HG03280 (cell line): ENCODE measurements around the gene RAB13.
A peak's percentile ranks its signal among the peaks of the same experiment; 100 is the strongest.

ENCODE experiments used
- ATAC-seq: cut with Tn5 transposase; IDR thresholded peaks from one replicate; pipeline ENCODE4 v1.9.1; 2021; ENCODE audit warnings: mild to moderate bottlenecking, moderate library complexity; ENCODE audit not compliant: unreplicated experiment

Gene RAB13

DNA sequence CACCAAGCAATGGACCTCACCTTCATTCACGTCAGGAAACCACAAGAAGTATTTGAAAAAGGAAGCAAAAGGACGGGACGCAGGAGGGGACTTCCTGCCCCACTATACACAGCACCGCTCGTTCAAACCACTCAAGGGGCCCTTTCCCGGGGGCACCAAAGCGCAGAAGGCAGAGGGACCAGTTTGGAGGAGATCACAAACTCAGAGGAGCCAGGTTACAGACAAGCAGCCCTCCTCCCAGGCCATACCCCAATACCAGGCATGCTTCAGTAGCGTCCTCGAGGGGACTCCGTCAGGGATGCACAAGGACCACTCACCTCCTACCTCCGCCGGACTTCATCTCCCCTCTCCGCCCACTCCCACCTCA, 28.4 kb downstream of the RAB13 start:
- ATAC-seq = peak; percentile 11

DNA sequence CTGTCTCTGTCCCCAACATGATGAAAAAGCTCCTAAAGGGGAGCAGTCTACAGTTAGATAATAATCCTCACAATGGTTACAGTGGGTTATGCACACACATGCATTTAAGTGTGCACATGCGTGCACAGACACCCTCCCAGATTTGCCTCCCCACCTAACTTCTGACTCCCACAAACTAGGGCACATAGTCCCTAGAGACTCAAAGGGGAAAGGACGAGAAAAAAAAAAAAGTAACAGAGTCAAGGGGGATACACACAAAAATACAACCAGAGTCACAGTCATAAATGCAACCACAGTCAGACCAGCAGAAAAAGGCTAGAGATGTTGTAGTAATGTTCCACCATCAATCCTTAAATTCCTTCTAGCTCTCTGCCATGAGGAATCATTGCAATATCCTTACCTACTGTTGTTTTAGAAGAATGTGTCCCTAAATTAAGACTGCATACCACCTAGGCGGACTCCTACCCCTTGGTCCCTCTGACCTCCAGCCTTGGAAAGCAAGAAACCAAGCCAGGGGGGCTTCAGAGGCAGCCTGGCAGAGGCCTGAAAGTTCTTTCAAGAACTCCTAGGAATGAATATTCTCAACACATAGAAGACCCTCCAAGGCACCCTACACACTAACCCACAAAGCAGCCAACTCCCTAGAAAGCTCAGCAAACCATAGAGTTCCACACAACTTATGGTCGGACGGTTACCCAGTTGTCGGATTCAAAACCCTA, 29.0 kb downstream of the RAB13 start:
- ATAC-seq = no peak

DNA sequence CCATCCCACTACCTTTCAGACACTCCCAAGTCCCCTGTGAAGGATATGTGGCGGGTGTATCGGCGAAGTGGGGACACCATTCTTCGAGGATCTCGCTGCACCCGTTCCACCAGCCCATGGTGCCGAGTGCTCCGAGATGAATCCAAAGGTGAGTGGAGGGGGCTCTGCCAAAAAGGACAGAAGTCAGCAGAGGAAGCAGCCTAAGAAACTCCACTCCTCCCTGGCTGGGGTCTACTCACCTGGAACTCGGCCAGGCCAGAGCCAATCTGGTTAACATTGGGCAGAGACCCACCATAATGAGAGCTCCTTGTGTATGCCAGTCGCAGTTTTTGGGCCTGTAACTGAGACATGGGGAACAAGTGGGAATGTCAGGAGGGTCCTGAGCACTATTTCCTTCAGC, 31.3 kb downstream of the RAB13 start:
- no peak for ATAC-seq

DNA sequence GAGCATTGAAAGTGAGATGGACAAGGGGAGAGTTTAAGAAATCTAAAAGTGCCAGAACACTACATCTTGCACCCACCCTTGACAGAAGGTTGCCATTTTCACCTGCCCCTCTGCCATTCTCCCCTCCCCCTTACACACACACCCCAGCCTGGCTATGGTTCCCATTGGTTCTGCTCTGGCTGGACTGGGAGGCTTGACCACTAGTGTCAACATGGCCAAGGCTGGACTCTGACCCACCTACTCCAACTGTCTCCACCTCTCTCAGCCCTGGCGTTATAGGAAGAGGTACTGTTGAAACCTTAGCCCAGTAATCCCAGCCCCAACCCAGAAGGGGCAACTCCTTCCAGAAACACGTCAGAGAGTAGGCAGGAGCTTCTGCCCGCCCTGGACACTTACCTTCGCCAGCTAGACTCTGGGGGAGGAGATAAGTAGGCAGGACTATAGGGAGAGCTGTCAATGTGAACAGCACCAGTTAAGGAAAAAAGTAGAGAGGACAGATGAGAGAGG, 32.2 kb downstream of the RAB13 start:
- ATAC-seq = no peak

DNA sequence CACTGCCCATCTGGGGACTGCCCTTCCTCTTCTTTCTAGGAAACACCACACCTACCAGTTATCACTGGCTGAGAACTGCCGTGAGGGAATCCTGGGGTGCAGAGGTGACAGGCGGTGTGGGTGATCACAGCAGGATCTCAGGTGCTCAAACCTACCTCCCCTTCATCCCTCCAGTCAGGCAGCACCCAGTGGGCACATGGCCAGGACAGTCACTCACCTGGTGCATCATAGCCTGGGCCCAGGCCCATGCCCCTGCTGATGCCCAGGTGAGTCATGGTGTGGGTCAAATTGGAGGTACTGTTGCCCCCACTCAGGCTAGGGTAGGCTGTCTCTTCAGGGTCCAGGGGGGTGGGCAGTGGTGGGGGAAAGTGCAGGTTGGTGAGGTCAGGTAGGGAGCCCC, 34.3 kb downstream of the RAB13 start:
- ATAC-seq = no peak

DNA sequence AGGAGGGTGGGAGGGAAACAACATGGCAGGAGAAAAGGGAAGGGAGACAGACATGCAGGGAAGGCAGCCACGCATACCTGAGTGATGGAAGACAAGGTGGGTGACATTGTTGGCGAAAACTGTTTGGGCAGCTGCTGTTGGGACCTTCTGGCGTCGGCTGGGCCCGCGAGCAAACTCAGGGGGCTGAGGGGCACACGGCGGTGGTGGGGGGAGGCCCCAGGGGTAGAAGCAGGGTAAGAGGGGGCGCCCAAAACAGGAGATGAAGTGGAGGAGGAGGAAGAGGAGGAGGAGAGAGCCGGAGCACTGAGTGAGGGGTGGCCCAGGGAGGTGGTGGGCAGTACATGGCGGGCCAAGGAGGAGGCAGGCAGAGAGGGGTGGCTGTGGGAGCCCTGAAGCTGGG, 35.0 kb downstream of the RAB13 start:
- ATAC-seq = no peak

DNA sequence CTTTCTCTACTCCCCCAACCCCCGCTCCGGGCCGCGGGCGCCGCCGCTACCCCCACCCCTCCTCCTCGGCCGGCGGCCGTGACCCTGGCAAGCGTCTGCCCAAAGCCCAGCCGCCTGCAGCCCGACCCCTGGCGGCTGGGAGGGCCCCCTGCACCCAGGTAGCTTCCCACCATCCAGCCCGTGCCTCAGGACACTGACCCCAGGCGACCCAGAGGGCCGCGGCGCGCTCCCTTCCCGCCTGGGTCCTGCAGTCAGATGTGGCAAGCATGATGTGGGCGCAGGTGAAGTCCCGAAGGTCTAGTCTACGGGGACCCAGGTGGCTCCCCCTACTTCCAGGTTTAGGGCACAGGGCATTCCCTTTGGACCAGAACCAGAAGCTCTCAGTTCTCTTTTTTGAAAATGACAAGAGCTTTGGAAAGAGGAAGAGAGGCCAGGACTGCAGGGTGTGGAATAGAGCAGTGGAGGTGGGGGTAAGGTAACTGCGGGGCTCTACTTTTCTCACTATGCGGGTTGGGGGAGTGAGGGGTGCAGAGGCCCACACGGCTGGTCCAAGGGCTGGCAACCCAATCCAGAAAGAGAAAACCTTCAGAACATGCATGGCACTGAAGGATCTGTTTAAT, 39.4 kb downstream of the RAB13 start, which contains the start of gene DENND4B:
DENND4B (minus strand) TSS at position 97 of the 620 bp plus-strand sequence. CDS start 2,344 bp downstream, outside the sequence.
- peak; percentile 73 for ATAC-seq

DNA sequence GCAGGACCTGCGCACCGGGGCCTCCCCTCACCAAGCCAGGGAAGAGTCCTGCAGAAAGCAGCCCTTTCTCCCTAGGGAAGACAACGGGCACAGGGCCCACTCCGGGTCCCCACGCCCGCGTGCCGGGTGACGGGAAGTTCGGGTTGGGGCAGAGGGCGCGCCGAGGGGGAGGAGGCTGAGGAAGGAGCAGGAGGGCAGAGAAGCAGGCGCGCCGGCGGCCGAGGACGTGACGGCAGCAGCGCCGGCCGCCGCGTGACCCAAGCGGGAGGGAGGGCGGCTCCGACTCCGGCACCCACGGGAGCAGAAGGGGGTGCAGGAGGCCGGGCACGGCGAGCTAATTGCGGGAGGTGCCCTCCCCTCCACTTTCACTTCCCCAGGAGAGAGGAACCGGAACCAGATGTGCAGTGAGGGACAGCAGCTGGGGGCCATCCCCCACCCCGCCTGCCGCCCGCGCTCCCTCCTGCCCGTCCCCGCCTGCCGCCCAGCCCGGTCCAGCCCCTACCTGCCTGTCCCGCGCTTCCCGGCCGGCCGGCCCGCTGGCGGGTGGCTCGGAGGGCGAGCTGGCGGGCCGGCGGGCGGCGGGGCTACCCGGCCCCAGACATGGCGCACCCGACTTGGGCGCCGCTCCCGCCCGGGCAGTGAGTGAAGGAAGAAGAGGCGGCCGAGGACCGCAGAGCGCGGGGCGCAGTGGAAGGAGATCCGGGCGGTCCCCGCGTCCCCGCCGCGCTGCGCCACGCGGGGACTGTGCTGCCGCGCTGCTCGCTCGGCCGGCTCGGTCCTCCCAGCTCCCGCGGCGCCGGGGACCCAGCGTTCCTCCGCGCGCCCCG, 40.1 kb downstream of the RAB13 start:
- ATAC-seq = peak; percentile 59

DNA sequence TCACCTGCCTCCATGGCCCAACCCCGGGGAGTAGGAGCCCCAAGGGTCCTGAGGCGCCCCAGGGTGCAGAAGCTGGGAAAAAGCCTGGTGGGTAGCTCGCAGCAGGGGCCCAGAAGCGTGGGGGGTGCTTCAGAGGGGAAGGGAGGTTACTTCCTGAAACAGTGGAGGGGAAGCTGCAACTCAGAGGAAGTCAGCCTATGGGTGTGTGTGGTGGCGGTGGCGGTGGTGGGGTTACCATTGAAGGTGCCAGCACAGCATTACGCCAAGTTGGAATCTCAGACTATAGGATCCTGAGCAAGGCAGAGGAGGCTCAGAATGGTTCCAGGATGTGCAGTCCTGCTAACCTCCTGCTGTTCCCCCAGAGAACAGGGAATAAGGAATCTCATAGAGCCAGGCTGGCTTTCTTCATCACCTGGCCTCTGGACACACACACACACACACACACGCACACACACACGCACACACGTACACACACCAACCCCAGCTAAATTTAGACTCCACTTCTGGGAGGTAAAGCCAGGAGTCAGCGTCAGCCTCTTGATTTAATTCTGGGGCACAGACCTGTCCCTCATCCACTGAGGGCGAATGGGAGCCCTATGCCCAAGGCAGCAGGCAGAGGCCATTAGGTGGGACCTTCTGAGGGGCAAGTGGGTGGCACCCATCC, 40.9 kb downstream of the RAB13 start:
- ATAC-seq = no peak

DNA sequence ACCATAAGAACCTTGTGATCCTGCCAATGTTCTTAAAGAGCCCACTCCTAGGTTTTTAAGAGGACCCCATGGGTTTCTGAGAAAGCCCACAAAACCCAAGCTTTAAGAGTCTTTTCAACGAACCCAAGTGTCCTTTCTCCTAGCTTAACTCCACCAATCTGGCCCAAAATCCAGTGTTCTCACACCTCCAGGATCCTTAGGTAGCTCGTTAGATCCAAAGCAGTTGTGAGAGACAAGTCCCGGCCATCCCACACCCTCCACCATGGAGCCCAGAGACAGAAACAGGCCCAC, 41.4 kb downstream of the RAB13 start:
- no peak for ATAC-seq

DNA sequence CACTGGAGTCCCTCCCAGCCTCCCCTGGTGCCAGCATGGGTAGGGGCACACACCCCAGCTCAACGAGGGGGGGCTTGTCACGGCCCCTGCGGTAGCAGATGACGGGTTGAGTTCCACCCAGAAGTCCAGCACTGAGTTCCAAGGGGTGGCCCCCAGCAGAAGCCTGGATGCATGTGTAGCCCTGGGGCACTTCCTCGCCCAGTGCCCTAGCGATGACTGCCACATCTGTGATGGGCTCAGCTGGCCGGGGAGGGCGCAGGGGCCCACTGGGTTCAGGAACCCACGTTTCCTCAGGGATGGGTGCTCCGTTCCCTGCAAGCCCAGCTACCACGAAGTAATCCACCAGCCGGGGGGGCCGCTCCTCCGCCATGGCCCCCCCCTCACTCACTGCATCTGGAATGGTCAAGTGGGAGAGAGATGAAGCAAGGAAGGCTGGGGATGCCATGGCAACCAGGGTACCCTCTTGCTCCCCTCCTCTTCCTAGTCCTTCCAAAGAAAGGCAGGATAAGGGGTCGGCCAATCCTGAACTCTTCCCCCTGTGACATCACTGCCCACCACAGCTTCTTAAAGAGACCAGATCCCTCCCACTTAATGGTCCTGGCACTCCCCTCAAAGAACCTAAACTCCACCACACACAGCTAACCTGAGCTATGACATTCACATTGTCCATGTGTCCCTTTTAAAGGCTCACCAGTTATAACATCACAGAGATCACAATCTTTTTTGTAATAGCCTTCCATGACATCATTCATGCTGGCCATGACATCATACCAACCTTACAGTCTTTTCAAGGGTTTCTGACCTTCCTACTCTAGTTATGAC, 41.9 kb downstream of the RAB13 start:
- ATAC-seq = no peak

DNA sequence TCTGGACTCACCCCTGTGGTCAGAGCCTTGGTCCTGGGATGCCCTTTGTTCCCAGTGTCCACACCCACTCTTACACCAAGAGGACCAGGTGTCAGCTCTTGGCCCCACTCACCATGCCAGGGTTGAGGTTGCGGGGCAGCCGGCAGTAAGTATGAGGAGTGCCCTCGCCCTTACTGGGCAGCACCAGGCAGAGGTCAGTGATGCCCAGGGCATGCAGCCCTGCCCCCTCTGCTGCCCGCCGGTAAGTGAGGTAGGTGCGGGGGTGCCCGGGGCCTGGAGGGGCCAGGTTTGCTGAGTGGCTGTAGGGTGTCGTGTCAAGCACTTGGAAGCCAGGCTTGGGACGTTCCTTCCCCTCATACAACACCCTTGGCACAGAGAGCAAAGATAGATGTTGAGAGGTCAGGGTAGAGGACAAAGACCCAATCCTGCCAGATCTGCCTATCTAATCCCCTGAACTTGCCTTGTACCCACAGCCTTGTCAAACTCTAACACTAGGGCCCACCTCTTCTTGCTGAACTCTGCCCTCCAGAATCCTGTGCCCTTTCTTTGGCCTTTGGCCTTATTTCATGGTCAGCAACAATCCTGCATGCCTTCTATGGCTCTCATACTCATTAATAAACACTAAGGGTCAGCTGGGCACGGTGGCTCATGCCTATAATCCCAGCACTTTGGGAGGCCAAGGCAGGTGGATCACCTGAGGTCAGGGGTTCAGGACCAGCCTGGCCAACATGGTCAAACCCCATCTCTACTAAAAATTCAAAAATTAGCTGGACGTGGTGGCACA, 43.2 kb downstream of the RAB13 start:
- ATAC-seq = no peak

DNA sequence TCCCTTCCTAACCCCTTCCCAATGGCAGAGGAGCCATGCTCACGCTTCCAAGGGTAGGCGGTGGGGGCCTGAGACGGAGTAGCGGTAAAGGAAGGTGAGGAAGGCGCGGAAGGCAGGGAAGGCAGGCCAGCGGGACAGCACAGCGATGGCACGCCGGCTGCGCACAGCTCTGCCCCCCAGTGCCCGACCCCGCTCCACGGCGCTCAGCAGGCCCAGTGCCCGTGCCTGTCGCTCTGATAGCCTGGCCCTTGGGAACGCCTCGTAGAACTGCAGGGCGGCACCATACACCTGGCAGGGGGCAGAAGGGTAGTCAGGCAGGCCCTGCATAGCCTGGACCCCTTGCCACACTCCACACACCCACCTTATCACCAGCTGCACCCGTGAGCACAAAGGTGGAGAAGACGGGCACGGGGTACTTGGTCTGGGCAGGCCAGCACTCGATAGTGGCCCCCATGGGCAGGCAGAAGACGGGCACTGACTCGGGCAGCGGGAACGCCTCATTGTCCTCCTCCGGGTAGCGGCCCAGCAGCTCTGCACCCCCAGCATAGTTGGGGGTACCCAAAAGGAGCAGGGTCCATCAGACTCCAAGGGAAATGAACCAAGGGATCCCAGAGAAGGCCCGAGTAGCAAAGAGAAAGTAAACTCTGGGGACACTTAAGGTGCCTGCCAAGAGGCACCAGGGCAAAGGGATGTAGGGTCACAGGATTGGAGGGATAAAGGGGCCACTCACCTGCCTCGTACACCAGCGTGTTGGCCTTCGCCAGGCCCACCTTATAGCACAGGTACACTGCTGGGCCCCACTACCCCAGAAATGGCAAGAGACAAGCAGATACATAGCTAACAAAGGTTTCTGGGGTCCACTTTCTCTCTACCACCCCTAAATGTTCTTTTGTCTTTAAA, 44.1 kb downstream of the RAB13 start:
- no peak for ATAC-seq

DNA sequence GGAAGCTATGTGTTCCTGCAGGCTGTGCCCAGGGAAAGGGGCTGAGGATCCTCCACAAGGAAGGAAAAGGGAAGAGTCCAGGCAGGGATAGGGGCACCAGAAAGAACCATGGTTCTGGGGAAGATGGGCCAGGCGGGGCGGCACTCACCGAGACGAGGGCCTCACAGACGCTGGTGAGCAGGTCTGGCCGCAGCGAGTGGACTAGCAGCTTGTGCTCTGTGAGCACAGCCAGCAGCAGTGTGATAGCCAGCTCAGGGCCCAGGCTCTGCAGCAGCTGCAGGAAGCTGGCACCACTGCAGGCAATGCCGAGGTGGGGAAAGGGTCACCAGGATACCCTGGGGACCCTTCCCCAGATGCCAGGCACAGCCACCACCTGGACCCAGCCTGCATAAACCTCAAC, 45.4 kb downstream of the RAB13 start:
- ATAC-seq = no peak

DNA sequence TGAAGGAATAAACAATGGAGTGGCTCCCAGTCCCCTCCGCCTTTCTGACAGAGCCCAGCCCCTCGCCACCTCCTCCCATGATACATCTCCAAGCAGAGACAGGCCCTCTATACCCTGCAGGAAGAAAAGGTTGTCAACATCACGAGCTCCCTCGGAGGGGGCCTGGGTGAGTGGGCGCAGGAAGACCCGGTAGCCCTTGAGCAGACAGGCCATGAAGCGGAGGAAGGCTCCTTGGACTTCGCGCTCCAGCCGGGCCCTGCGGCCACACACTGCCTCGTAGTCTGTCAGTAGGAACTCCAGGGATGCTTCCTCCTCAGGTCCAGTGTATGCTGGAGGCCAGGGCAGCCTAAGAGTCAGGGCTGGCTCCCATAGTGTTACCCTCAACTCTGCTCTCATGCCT, 46.7 kb downstream of the RAB13 start:
- no peak for ATAC-seq

DNA sequence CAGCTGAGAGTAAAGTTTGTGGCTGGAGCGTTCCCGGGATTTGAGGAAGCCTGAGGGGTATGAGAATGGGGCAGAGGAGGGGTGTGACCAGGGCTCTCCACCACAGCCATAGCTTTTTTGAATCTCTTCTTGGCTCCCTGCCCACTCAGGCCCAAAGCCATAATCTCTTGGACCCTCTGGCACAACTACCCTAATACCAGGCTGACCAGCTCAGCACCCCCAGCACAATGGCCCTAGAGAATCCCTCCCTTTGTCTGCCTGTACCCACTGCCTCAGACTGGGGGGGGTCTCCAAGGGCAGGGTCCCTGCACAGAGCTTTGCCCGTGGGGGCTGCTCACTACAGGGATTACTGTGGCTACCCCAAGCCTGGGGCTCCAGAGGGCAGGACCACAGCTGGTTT, 47.1 kb downstream of the RAB13 start:
- ATAC-seq = no peak

DNA sequence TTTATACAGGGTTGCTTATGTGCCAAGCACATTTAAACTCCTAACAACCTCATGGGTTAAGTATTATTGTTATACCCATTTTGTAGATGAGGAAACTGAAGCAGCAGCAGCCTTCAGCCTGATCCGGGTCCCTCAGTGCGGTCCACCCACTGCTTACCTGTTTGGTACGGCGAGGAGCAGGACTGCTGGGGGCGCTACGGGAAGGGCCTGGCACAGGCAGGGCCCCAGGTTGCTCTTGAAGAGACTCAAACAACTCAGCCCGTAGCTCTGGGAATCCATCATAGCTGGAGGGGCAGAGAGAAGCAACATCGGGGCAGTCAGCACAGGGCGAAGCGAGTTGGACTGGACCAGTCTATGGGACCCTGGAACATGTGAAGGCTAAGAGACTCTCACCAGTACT, 48.8 kb downstream of the RAB13 start:
- no peak for ATAC-seq

DNA sequence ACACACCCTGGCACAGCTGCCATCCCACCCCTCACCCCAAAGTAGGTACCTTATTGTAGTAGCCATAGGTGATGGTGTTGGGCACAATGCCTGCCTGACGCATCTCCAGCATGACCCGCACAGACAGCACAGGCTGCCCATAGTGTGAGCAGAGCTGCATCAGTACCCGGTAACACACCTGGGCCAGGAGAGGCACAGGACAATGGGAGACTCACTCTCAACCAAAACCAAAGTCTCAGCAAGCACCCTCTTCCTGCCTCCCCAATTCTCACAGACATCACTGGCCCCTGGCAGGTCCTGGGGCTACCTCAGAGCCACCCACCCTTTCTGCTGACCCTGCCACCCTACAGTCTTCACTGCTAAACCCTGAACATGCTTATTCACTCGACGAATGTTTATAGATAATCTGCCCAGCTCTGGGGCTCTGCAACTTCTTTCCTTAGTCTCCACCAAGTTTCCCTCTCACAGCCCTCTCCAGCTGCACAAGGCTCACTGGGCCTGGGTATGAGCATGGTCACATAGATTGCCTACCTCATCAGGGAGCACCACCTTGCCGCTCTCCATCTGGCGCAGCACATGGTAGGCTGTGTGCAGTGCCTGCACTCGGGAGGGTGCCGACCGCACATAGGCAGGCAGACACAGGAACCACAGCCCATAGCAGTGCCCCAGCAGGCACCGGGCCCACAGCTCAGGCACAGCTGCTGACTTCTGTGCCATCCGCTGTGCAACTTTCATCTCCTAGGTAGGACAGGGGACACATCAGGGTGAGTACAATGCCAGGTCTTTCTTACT, 49.9 kb downstream of the RAB13 start:
- ATAC-seq = no peak
